Measurements from ENCODE around the gene TMEM222. TPM values are rescaled to one million over a fixed set of nuclear protein-coding genes. Genes with fewer than 3 reads are reported as not detected.

Gene TMEM222
- total and polyA plus RNA-seq, 8 donors: 11.9 to 37.0 (median 17.5) TPM

GRCh38 chr1:27314169-27314568, 7.8 kb upstream of the TMEM222 start:
- no peaks in the 10 kb centered on the region for H3K27me3 ChIP-seq
- H3K4me3 ChIP-seq: no peak overlapping the region
- no peak overlapping the region for H3K27ac ChIP-seq
- intact Hi-C loops (cut with DNase I): no loop called here
- no peaks in the 10 kb centered on the region for H3K9me3 ChIP-seq
- WGBS, 2 donors: 56 to 71% methylated on average over 3 of the region's 3 CpGs
- no peak for FAIRE-seq
- DNase-seq: no peak
- no peaks in the 10 kb centered on the region for H3K36me3 ChIP-seq
- no peak for ATAC-seq
- no peak for TF ChIP-seq CTCF (IDR thresholded peaks at IDR 0.05)
- no peaks in the 10 kb centered on the region for H3K4me1 ChIP-seq

- no peak for TF ChIP-seq CTCF (IDR thresholded peaks at IDR 0.05)
- no peak for DNase-seq
- Histone ChIP-seq H3K4me3 (no peak overlapping the region), H3K9me3 (no peaks in the 10 kb centered on the region), H3K36me3 (no peaks in the 10 kb centered on the region), H3K27ac (no peak overlapping the region), H3K27me3 (no peaks in the 10 kb centered on the region), H3K4me1 (no peaks in the 10 kb centered on the region)
- no peak for ATAC-seq
- no peak for FAIRE-seq
- intact Hi-C loops (cut with DNase I): no loop called here
- 73 to 84% methylated on average over 2 of the region's 2 CpGs for WGBS, 2 donors
These were observed 7.2 kb upstream of the TMEM222 start for GRCh38 chr1:27314737-27315136.

- DNase-seq (no peak), FAIRE-seq (no peak), ATAC-seq (no peak)
- Histone ChIP-seq H3K4me3 (no peak overlapping the region), H3K9me3 (no peaks in the 10 kb centered on the region), H3K4me1 (peaks cover 0 to 3% (median 0%) of the 10 kb centered on the region in 3 donors), H3K27me3 (no peaks in the 10 kb centered on the region), H3K36me3 (no peaks in the 10 kb centered on the region), H3K27ac (no peak overlapping the region)
- WGBS, 2 donors: 45 to 52% methylated on average over 5 of the region's 5 CpGs
- intact Hi-C loops (cut with DNase I): no loop called here
- TF ChIP-seq CTCF (IDR thresholded peaks at IDR 0.05): no peak
These were observed 5.1 kb upstream of the TMEM222 start for GRCh38 chr1:27316860-27317259.

- FAIRE-seq (no peak), DNase-seq (no peak), ATAC-seq (no peak)
- peaks cover 0 to 6% (median 0%) of the 10 kb centered on the region in 3 donors for H3K4me1 ChIP-seq
- whole genome bisulfite sequencing, 2 donors: 16 to 26% methylated on average over 4 of the region's 4 CpGs
- H3K4me3 ChIP-seq: no peak overlapping the region
- TF ChIP-seq CTCF (IDR thresholded peaks at IDR 0.05): no peak
- intact Hi-C loops (cut with DNase I): no loop called here
- no peaks in the 10 kb centered on the region for H3K36me3 ChIP-seq
- H3K27ac ChIP-seq: no peak overlapping the region
- H3K9me3 ChIP-seq: no peaks in the 10 kb centered on the region
- no peaks in the 10 kb centered on the region for H3K27me3 ChIP-seq
These were observed 3.8 kb upstream of the TMEM222 start for GRCh38 chr1:27318136-27318535.

- H3K27ac ChIP-seq: no peak overlapping the region
- H3K27me3 ChIP-seq: no peaks in the 10 kb centered on the region
- H3K36me3 ChIP-seq: no peaks in the 10 kb centered on the region
- TF ChIP-seq CTCF (IDR thresholded peaks at IDR 0.05): no peak
- ATAC-seq (no peak), FAIRE-seq (no peak), DNase-seq (no peak)
- no peak overlapping the region for H3K4me3 ChIP-seq
- H3K4me1 ChIP-seq: peaks cover 0 to 11% (median 4%) of the 10 kb centered on the region in 3 donors
- WGBS, 2 donors: 60 to 71% methylated on average over 1 of the region's 1 CpG
- no peaks in the 10 kb centered on the region for H3K9me3 ChIP-seq
- intact Hi-C loops (cut with DNase I): no loop called here
These were observed 3.4 kb upstream of the TMEM222 start for GRCh38 chr1:27318596-27318995.
